CD8-positive, alpha-beta memory T cell (primary cell): ENCODE data around the gene GARIN5A. TPM values are rescaled to one million over a fixed set of nuclear protein-coding genes. Genes with fewer than 3 reads are reported as not detected.

Experiments
- CTCF ChIA-PET: fragments of 350-600 bp; sonication (Branson Sonifier 250); formaldehyde crosslinking; loops from one replicate; lab custom pipeline; 2021; ENCODE audit warnings: antibody characterized with exemption; lab: Charles Lee
- POLR2A ChIA-PET: fragments of 350-600 bp; sonication (Branson Sonifier 250); formaldehyde crosslinking; loops from one replicate; lab custom pipeline; 2021; ENCODE audit warnings: antibody characterized with exemption; lab: Charles Lee
- DNase-seq, 5 donors: peaks; one replicate each; pipeline versions ENCODE4 v3.0.0 to v3.0.0-alpha.2; 2020 to 2022; ENCODE audit warnings: mixed read lengths in 1 of 5
- H3K27ac ChIP-seq: one replicate; pipeline ENCODE4 v1.7.0; 2013; ENCODE audit warnings: low read depth, mild to moderate bottlenecking, low read length, moderate library complexity
- H3K27me3 ChIP-seq: 2 replicates; pipeline ENCODE4 v1.7.0; 2013; ENCODE audit warnings: low read length, mild to moderate bottlenecking; ENCODE audit not compliant: insufficient read depth, poor library complexity, severe bottlenecking
- H3K36me3 ChIP-seq: 2 replicates; pipeline ENCODE4 v1.7.0; 2013; ENCODE audit warnings: mild to moderate bottlenecking, low read length, moderate library complexity; ENCODE audit not compliant: insufficient read depth
- H3K4me1 ChIP-seq: 2 replicates; pipeline ENCODE4 v1.7.0; 2013; ENCODE audit warnings: mild to moderate bottlenecking, low read length, moderate library complexity; ENCODE audit not compliant: insufficient read depth
- H3K4me3 ChIP-seq: 2 replicates; pipeline ENCODE4 v1.7.0; 2013; ENCODE audit warnings: mild to moderate bottlenecking, low read length
- H3K9me3 ChIP-seq: 2 replicates; pipeline ENCODE4 v1.7.0; 2013; ENCODE audit warnings: mild to moderate bottlenecking, low read length
- H3K27ac Mint-ChIP-seq, 8 donors: one replicate each; pipeline ENCODE4 v1.8.0; 2020 to 2021; ENCODE audit warnings: mixed read lengths in 8 of 8, mild to moderate bottlenecking in 6 of 8, inconsistent platforms in 3 of 8, moderate library complexity in 3 of 8
- H3K27me3 Mint-ChIP-seq, 2 donors: one replicate each; pipeline ENCODE4 v1.8.0; 2020 to 2021; ENCODE audit warnings: mixed read lengths in 2 of 2, mild to moderate bottlenecking in 1 of 2, moderate library complexity in 1 of 2
- H3K36me3 Mint-ChIP-seq, 3 donors: one replicate each; pipeline ENCODE4 v1.8.0; 2020 to 2021; ENCODE audit warnings: mixed read lengths in 3 of 3, inconsistent platforms in 1 of 3, mild to moderate bottlenecking in 1 of 3
- H3K4me1 Mint-ChIP-seq, 3 donors: one replicate each; pipeline ENCODE4 v1.8.0; 2020 to 2021; ENCODE audit warnings: mixed read lengths in 3 of 3, inconsistent platforms in 1 of 3, mild to moderate bottlenecking in 1 of 3
- H3K4me3 Mint-ChIP-seq, 7 donors: one replicate each; pipeline ENCODE4 v1.8.0; 2020 to 2021; ENCODE audit warnings: mixed read lengths in 7 of 7, mild to moderate bottlenecking in 6 of 7, moderate library complexity in 4 of 7, inconsistent platforms in 2 of 7
- H3K9me3 Mint-ChIP-seq, 5 donors: one replicate each; pipeline ENCODE4 v1.8.0; 2020 to 2022; ENCODE audit warnings: mixed read lengths in 5 of 5, mild to moderate bottlenecking in 3 of 5, moderate library complexity in 2 of 5, inconsistent platforms in 1 of 5
- polyA plus RNA-seq: library from polyadenylated mRNA; unstranded; fragments of 300-500 nt; fragmentation: Illumina TruSeq; gene quantifications from one replicate; pipeline ENCODE4 v1.2.3, GENCODE V29; 2021
- total RNA-seq, 2 experiments: library from RNA; stranded (reverse); gene quantifications; one replicate each; pipeline ENCODE4 v1.2.3, GENCODE V29; 2021

Gene GARIN5A
- total and polyA plus RNA-seq, 3 experiments from 2014 or later, result 0.33 to 0.97 (median 0.57) TPM

- no peak overlapping the region for H3K4me3 ChIP-seq
- Mint-ChIP-seq H3K27me3 (peaks cover 5 to 18% of the 10 kb centered on the region in 2 donors), H3K4me3 (no peak overlapping the region), H3K4me1 (peaks cover 0 to 3% (median 1%) of the 10 kb centered on the region in 3 donors), H3K27ac (no peak overlapping the region), H3K9me3 (no peaks in the 10 kb centered on the region), H3K36me3 (peaks cover 0 to 1% (median 0%) of the 10 kb centered on the region in 3 donors)
- POLR2A ChIA-PET, result no interaction called here
- no peaks in the 10 kb centered on the region for H3K9me3 ChIP-seq
- H3K27me3 ChIP-seq, result no peaks in the 10 kb centered on the region
- H3K27ac ChIP-seq, result no peak overlapping the region
- H3K36me3 ChIP-seq, result no peaks in the 10 kb centered on the region
- CTCF ChIA-PET, result interaction anchor here (1.1 to 4.5 kb wide), 3 partner anchors 9 to 129 kb away, joined by 3 to 27 read pairs (median 3); no protein-coding TSS in a partner anchor
- no peak for DNase-seq
- H3K4me1 ChIP-seq, result no peaks in the 10 kb centered on the region
Measured at GRCh38 chr19:50462970-50463369, 13.7 kb downstream of the GARIN5A start.

GRCh38 chr19:50461066-50461875, 15.4 kb downstream of the GARIN5A start:
- peak; percentile 28 to 63 (median 42) for DNase-seq
- Histone ChIP-seq H3K27ac (no peak overlapping the region), H3K36me3 (no peaks in the 10 kb centered on the region), H3K27me3 (no peaks in the 10 kb centered on the region), H3K4me1 (no peaks in the 10 kb centered on the region), H3K4me3 (no peak overlapping the region), H3K9me3 (no peaks in the 10 kb centered on the region)
- Mint-ChIP-seq H3K27me3 (peaks cover 5 to 27% of the 10 kb centered on the region in 2 donors), H3K27ac (peak overlapping the region in 1 of 8 donors; percentile 47), H3K36me3 (peaks cover 0 to 1% (median 0%) of the 10 kb centered on the region in 3 donors), H3K9me3 (no peaks in the 10 kb centered on the region), H3K4me1 (peaks cover 0 to 3% (median 1%) of the 10 kb centered on the region in 3 donors), H3K4me3 (no peak overlapping the region)
- CTCF ChIA-PET, result interaction anchor here (0.7 to 4.5 kb wide), 10 partner anchors 9 to 108 kb away, joined by 3 to 27 read pairs (median 3); partner anchors contain the start of gene JOSD2
- POLR2A ChIA-PET, result interaction anchor here (0.7 kb wide), 1 partner anchor 18 kb away, joined by 3 read pairs; no protein-coding TSS in a partner anchor

- CTCF ChIA-PET, result interaction anchor here (0.7 to 4.5 kb wide), 8 partner anchors 18 to 107 kb away, joined by 3 to 27 read pairs (median 4); partner anchors contain the start of gene JOSD2
- POLR2A ChIA-PET, result interaction anchor here (0.7 kb wide), 1 partner anchor 1093 kb away, joined by 4 read pairs; no protein-coding TSS in a partner anchor
- H3K4me1 Mint-ChIP-seq, result peaks cover 0 to 3% (median 1%) of the 10 kb centered on the region in 3 donors
- Histone ChIP-seq H3K27me3 (no peaks in the 10 kb centered on the region), H3K4me3 (no peak overlapping the region), H3K9me3 (no peaks in the 10 kb centered on the region), H3K36me3 (no peaks in the 10 kb centered on the region), H3K27ac (no peak overlapping the region), H3K4me1 (no peaks in the 10 kb centered on the region)
- peak overlapping the region in 1 of 8 donors; percentile 25 for H3K27ac Mint-ChIP-seq
- peaks cover 8 to 26% of the 10 kb centered on the region in 2 donors for H3K27me3 Mint-ChIP-seq
- peaks cover 0 to 1% (median 0%) of the 10 kb centered on the region in 3 donors for H3K36me3 Mint-ChIP-seq
- no peak for DNase-seq
- no peaks in the 10 kb centered on the region for H3K9me3 Mint-ChIP-seq
- no peak overlapping the region for H3K4me3 Mint-ChIP-seq
Measured at GRCh38 chr19:50460161-50460765, 16.4 kb downstream of the GARIN5A start.

- ChIA-PET POLR2A (interaction anchor here (0.7 kb wide), 1 partner anchor 1093 kb away, joined by 4 read pairs; no protein-coding TSS in a partner anchor), CTCF (interaction anchor here (1.3 to 4.5 kb wide), 2 partner anchors 100 to 102 kb away, joined by 3 to 27 read pairs; no protein-coding TSS in a partner anchor)
- no peaks in the 10 kb centered on the region for H3K9me3 Mint-ChIP-seq
- no peak overlapping the region for H3K27ac Mint-ChIP-seq
- Histone ChIP-seq H3K27me3 (no peaks in the 10 kb centered on the region), H3K4me3 (no peak overlapping the region), H3K36me3 (no peaks in the 10 kb centered on the region), H3K4me1 (no peaks in the 10 kb centered on the region), H3K27ac (no peak overlapping the region), H3K9me3 (no peaks in the 10 kb centered on the region)
- no peak overlapping the region for H3K4me3 Mint-ChIP-seq
- peaks cover 0 to 1% (median 0%) of the 10 kb centered on the region in 3 donors for H3K36me3 Mint-ChIP-seq
- no peak for DNase-seq
- peaks cover 0 to 3% (median 1%) of the 10 kb centered on the region in 3 donors for H3K4me1 Mint-ChIP-seq
- peaks cover 8 to 27% of the 10 kb centered on the region in 2 donors for H3K27me3 Mint-ChIP-seq
Measured at GRCh38 chr19:50459638-50460037, 17.0 kb downstream of the GARIN5A start.

GRCh38 chr19:50459067-50459456, 17.6 kb downstream of the GARIN5A start:
- H3K4me1 Mint-ChIP-seq, result peaks cover 0 to 3% (median 1%) of the 10 kb centered on the region in 3 donors
- H3K4me1 ChIP-seq, result no peaks in the 10 kb centered on the region
- H3K27me3 Mint-ChIP-seq, result peaks cover 8 to 27% of the 10 kb centered on the region in 2 donors
- no peaks in the 10 kb centered on the region for H3K9me3 Mint-ChIP-seq
- H3K36me3 ChIP-seq, result no peaks in the 10 kb centered on the region
- ChIA-PET CTCF (interaction anchor here (0.6 kb wide), 1 partner anchor 90 kb away, joined by 3 read pairs; no protein-coding TSS in a partner anchor), POLR2A (no interaction called here)
- no peak for DNase-seq
- no peak overlapping the region for H3K4me3 ChIP-seq
- H3K4me3 Mint-ChIP-seq, result no peak overlapping the region
- no peaks in the 10 kb centered on the region for H3K27me3 ChIP-seq
- no peaks in the 10 kb centered on the region for H3K9me3 ChIP-seq
- H3K27ac ChIP-seq, result no peak overlapping the region
- H3K27ac Mint-ChIP-seq, result no peak overlapping the region
- H3K36me3 Mint-ChIP-seq, result peaks cover 0 to 1% (median 0%) of the 10 kb centered on the region in 3 donors

- no peaks in the 10 kb centered on the region for H3K4me1 ChIP-seq
- CTCF ChIA-PET, result interaction anchor here (0.6 kb wide), 1 partner anchor 90 kb away, joined by 3 read pairs; no protein-coding TSS in a partner anchor
- no peak overlapping the region for H3K4me3 ChIP-seq
- Mint-ChIP-seq H3K4me1 (peaks cover 0 to 3% (median 1%) of the 10 kb centered on the region in 3 donors), H3K27ac (no peak overlapping the region), H3K36me3 (peaks cover 0 to 1% (median 0%) of the 10 kb centered on the region in 3 donors), H3K4me3 (no peak overlapping the region), H3K27me3 (peaks cover 8 to 27% of the 10 kb centered on the region in 2 donors), H3K9me3 (no peaks in the 10 kb centered on the region)
- H3K27me3 ChIP-seq, result no peaks in the 10 kb centered on the region
- no peak overlapping the region for H3K27ac ChIP-seq
- POLR2A ChIA-PET, result no interaction called here
- H3K9me3 ChIP-seq, result no peaks in the 10 kb centered on the region
- H3K36me3 ChIP-seq, result no peaks in the 10 kb centered on the region
- no peak for DNase-seq
Measured at GRCh38 chr19:50458396-50459066, 18.1 kb downstream of the GARIN5A start.

GRCh38 chr19:50457300-50457699, 19.3 kb downstream of the GARIN5A start:
- no peak overlapping the region for H3K27ac ChIP-seq
- Mint-ChIP-seq H3K36me3 (no peaks in the 10 kb centered on the region), H3K27me3 (peaks cover 5 to 23% of the 10 kb centered on the region in 2 donors), H3K27ac (no peak overlapping the region), H3K4me3 (no peak overlapping the region), H3K9me3 (no peaks in the 10 kb centered on the region), H3K4me1 (peaks cover 0 to 3% (median 1%) of the 10 kb centered on the region in 3 donors)
- ChIA-PET POLR2A (no interaction called here), CTCF (interaction anchor here (1.2 kb wide), 1 partner anchor 100 kb away, joined by 3 read pairs; no protein-coding TSS in a partner anchor)
- no peaks in the 10 kb centered on the region for H3K4me1 ChIP-seq
- no peaks in the 10 kb centered on the region for H3K27me3 ChIP-seq
- no peaks in the 10 kb centered on the region for H3K9me3 ChIP-seq
- no peak for DNase-seq
- no peaks in the 10 kb centered on the region for H3K36me3 ChIP-seq
- no peak overlapping the region for H3K4me3 ChIP-seq
